Loucy (cell line): ENCODE results near the gene MEAF6.
A peak's percentile ranks its signal among the peaks of the same experiment; 100 is the strongest.

Experiments
- H2AFZ ChIP-seq: fragments of 200-600 bp; sonication (generic); 2 replicates; pipeline ENCODE4 v1.6.0; 2016; ENCODE audit warnings: antibody characterized with exemption, mild to moderate bottlenecking, low read length, moderate library complexity
- H3F3A ChIP-seq: fragments of 200-600 bp; 2 replicates; pipeline ENCODE4 v1.6.0; 2016; ENCODE audit warnings: antibody characterized with exemption, low read depth, mild to moderate bottlenecking
- H3K27me3 ChIP-seq: fragments of 200-600 bp; sonication (generic); 2 replicates; pipeline ENCODE4 v1.6.1; 2014; ENCODE audit warnings: low read length, mild to moderate bottlenecking; ENCODE audit not compliant: insufficient read depth, poor library complexity, severe bottlenecking
- H3K36me3 ChIP-seq: fragments of 200-600 bp; sonication (generic); 2 replicates; pipeline ENCODE4 v1.6.1; 2016; ENCODE audit warnings: low read length; ENCODE audit not compliant: insufficient read depth
- H3K4me1 ChIP-seq: fragments of 200-600 bp; sonication (generic); 2 replicates; pipeline ENCODE4 v1.5.1; 2014; ENCODE audit warnings: low read length, mild to moderate bottlenecking; ENCODE audit not compliant: insufficient read depth, poor library complexity, severe bottlenecking
- H3K4me2 ChIP-seq: fragments of 200-600 bp; sonication (generic); 2 replicates; pipeline ENCODE4 v1.6.0; 2014; ENCODE audit warnings: antibody characterized with exemption, low read length, low read depth, mild to moderate bottlenecking; ENCODE audit not compliant: poor library complexity, severe bottlenecking
- H3K4me3 ChIP-seq: fragments of 200-600 bp; sonication (generic); 2 replicates; pipeline ENCODE4 v1.5.1; 2014; ENCODE audit warnings: low read length, mild to moderate bottlenecking, mixed read lengths; ENCODE audit not compliant: poor library complexity, severe bottlenecking
- H3K79me2 ChIP-seq: fragments of 200-600 bp; sonication (generic); 2 replicates; pipeline ENCODE4 v1.6.1; 2014; ENCODE audit warnings: low read length; ENCODE audit not compliant: insufficient read depth
- H3K9ac ChIP-seq: fragments of 200-600 bp; sonication (generic); 2 replicates; pipeline ENCODE4 v1.6.0; 2014; ENCODE audit warnings: mild to moderate bottlenecking, low read depth, low read length, moderate library complexity; ENCODE audit not compliant: poor library complexity, severe bottlenecking
- H3K9me2 ChIP-seq: fragments of 200-600 bp; sonication (generic); replicated peaks from 2 replicates; pipeline ENCODE4 v1.6.1; 2016; ENCODE audit warnings: low read depth, low read length, mixed read lengths
- H3K9me3 ChIP-seq: fragments of 200-600 bp; sonication (generic); 2 replicates; pipeline ENCODE4 v1.6.1; 2014; ENCODE audit warnings: mild to moderate bottlenecking, antibody characterized with exemption, low read length, low read depth; ENCODE audit not compliant: insufficient read depth
- H4K20me1 ChIP-seq: fragments of 200-600 bp; sonication (generic); 2 replicates; pipeline ENCODE4 v1.6.0; 2014; ENCODE audit warnings: antibody characterized with exemption, low read length, mild to moderate bottlenecking; ENCODE audit not compliant: insufficient read depth, poor library complexity, severe bottlenecking
- EZH2phosphoT487 ChIP-seq: fragments of 200-600 bp; IDR thresholded peaks from 2 replicates; pipeline ENCODE4 v1.6.1; 2018; ENCODE audit warnings: antibody characterized with exemption, mild to moderate bottlenecking, moderate library complexity, borderline replicate concordance
- TF ChIP-seq, protein P1 (sequence below): fragments of 200-600 bp; sonication (generic); conservative IDR thresholded peaks from 2 replicates; pipeline ENCODE4 v1.5.1; 2014; ENCODE audit warnings: mild to moderate bottlenecking, antibody characterized with exemption, low read length

The MEAF6 gene

GRCh38 chr1:37453647-37454046, 60.9 kb downstream of the MEAF6 start:
- Histone ChIP-seq H3K9me3 (no peaks in the 10 kb centered on the region), H3K4me1 (peaks cover 11% of the 10 kb centered on the region), H3K79me2 (no peaks in the 10 kb centered on the region), H2AFZ (no peak overlapping the region), H3K27me3 (no peaks in the 10 kb centered on the region), H3K9ac (no peak overlapping the region), H3K4me3 (no peak overlapping the region), H3F3A (no peaks in the 10 kb centered on the region), H3K4me2 (no peak overlapping the region), H4K20me1 (no peaks in the 10 kb centered on the region), H3K36me3 (no peaks in the 10 kb centered on the region), H3K9me2 (no peaks in the 10 kb centered on the region)
- TF ChIP-seq, protein P1, sequence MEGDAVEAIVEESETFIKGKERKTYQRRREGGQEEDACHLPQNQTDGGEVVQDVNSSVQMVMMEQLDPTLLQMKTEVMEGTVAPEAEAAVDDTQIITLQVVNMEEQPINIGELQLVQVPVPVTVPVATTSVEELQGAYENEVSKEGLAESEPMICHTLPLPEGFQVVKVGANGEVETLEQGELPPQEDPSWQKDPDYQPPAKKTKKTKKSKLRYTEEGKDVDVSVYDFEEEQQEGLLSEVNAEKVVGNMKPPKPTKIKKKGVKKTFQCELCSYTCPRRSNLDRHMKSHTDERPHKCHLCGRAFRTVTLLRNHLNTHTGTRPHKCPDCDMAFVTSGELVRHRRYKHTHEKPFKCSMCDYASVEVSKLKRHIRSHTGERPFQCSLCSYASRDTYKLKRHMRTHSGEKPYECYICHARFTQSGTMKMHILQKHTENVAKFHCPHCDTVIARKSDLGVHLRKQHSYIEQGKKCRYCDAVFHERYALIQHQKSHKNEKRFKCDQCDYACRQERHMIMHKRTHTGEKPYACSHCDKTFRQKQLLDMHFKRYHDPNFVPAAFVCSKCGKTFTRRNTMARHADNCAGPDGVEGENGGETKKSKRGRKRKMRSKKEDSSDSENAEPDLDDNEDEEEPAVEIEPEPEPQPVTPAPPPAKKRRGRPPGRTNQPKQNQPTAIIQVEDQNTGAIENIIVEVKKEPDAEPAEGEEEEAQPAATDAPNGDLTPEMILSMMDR = no peak
- no peak for TF ChIP-seq EZH2phosphoT487

DNA sequence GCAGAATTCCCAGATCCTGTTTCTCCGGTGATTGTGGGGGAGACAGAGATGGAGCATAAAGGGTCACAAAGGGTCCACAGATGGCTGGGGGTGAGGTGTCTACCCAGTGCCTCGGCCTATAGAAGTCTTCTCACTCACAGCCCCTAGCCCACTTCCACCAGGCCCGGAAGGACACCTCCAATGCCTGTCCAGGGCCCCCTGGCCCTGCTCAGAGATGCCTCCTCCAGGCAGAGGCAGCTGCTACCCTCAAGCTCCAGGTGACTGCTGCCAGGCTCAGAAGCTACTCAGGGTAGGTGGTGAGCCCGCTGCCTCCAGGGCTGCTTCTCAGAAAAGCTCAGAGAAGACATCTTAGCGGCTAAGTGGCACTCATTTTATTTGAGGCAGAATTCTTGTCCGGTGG, 62.1 kb downstream of the MEAF6 start:
- no peak overlapping the region for H3K4me3 ChIP-seq
- no peaks in the 10 kb centered on the region for H3K9me2 ChIP-seq
- H3K4me2 ChIP-seq = no peak overlapping the region
- no peak for TF ChIP-seq EZH2phosphoT487
- TF ChIP-seq, protein P1 = no peak
- H2AFZ ChIP-seq = no peak overlapping the region
- no peaks in the 10 kb centered on the region for H4K20me1 ChIP-seq
- H3K4me1 ChIP-seq = peaks cover 11% of the 10 kb centered on the region
- no peaks in the 10 kb centered on the region for H3K9me3 ChIP-seq
- no peaks in the 10 kb centered on the region for H3K36me3 ChIP-seq
- H3K79me2 ChIP-seq = no peaks in the 10 kb centered on the region
- no peaks in the 10 kb centered on the region for H3F3A ChIP-seq
- H3K27me3 ChIP-seq = no peaks in the 10 kb centered on the region
- H3K9ac ChIP-seq = no peak overlapping the region

- Histone ChIP-seq H3K9me2 (no peaks in the 10 kb centered on the region), H3K9me3 (no peaks in the 10 kb centered on the region), H3K27me3 (no peaks in the 10 kb centered on the region)
Observed at GRCh38 chr1:37449936-37450335, 64.6 kb downstream of the MEAF6 start.

More at GRCh38 chr1:37449936-37450335, 64.6 kb downstream of the MEAF6 start:
- H3F3A ChIP-seq = no peaks in the 10 kb centered on the region
- peaks cover 11% of the 10 kb centered on the region for H3K4me1 ChIP-seq
- peak overlapping the region; percentile 52 for H3K4me2 ChIP-seq
- no peak overlapping the region for H3K9ac ChIP-seq
- no peaks in the 10 kb centered on the region for H4K20me1 ChIP-seq
- TF ChIP-seq, protein P1 = no peak
- no peak for TF ChIP-seq EZH2phosphoT487
- no peaks in the 10 kb centered on the region for H3K36me3 ChIP-seq
- no peak overlapping the region for H2AFZ ChIP-seq
- no peaks in the 10 kb centered on the region for H3K79me2 ChIP-seq
- no peak overlapping the region for H3K4me3 ChIP-seq
